NK-92 treated with Interleukin-12 subunit alpha and Interleukin-12 subunit beta, amount 100 ng/mL, for 24 hours (cell line): ENCODE measurements around the gene ELANE.
"Not testable (repeated sequence)": the region's sequence is repeated elsewhere in the genome, so short reads cannot be mapped to it uniquely, and the experiment has no call there.

Source experiments
- DNase-seq: peaks from one replicate; lab custom pipeline; 2025; lab: John Stamatoyannopoulos, UW

Gene ELANE

DNA sequence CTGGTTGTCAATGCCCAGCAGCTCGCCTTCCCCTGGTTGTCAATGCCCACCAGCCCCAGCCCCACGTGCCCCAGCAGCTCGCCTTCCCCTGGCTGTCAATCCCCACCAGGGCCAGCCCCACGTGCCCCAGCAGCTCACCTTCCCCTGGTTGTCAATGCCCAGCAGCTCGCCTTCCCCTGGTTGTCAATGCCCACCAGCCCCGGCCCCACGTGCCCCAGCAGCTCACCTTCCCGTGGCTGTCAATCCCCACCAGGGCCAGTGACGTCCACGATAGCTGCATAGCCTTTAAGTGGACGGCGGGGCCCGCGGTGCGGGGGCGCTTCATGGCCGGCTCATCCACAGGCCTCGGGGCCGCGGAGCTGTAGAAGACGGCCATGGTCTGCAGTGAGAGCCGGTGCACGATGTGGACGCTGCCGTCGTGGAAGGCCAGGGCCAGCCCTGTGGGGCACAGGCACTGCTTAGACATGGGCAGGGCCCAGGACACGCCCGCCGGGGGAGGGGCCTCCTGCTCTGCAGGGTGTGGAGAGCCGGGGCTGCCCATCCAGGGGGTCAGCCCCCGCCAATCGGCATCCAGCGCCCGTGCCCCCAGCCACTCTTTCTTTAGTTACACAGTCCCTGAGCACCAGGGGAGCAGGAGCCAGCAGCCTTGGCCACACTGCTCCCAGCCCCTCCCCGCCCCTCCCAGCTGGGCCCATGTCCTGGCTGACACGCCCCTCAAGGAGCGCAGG, 27.8 kb downstream of the ELANE start:
- no peak for DNase-seq

DNA sequence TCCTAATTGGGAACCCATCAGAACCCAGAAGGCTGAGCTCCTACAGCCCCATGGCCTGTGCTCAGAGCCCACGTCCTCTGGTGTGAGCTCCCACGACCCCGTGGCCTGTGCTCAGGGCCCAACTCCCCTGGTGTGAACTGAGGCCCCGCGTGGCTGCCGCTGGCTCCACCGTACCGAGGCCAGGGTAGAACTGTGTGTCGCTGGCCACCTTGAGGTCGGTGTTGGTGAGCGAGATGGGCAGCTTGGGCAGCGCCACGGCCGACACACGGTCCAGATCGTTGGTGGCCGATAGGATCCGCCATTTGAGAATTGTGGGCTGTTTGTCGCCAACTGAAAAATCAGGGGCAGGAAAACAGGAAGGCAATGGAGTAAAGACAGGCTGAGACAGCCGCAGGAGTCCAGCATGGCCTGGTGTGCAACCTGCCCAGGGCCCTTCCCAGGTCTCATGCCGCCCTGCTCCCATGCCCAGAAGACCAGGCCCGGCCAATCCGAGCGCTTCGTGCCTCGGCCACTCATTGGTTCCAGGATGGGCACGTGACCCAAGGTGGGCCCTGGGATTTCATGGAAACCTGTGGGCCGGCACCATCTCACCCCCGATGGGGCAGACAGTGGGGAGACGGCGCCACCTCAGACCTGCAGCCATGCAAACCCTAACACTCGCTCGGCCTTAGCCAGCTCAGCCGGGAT, 29.4 kb downstream of the ELANE start:
- DNase-seq = no peak

DNA sequence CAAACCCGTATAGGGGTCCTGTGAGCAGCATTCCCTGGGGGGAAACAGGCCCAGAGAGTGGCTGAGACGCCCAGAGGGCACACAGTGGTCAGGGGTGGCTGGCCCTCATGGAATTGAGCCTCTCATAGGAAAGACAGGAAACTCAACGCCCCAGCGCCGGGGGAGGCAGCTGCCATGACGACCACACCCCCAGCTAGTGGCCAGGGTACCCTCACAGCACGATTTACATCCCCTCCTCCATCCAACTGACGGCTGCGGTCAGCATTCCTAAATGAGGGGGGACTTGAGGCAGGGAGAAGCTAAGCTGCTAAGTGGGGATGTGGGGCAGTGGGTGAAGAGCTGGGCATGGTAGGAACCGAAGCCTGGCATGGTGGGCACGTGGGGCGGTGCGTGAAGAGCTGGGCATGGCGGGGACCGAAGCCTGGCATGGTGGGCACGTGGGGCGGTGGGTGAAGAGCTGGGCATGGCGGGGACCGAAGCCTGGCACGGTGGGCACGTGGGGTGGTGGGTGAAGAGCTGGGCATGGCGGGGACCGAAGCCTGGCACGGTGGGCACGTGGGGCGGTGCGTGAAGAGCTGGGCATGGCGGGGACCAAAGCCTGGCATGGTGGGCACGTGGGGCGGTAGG, 30.9 kb downstream of the ELANE start:
- DNase-seq = no peak

DNA sequence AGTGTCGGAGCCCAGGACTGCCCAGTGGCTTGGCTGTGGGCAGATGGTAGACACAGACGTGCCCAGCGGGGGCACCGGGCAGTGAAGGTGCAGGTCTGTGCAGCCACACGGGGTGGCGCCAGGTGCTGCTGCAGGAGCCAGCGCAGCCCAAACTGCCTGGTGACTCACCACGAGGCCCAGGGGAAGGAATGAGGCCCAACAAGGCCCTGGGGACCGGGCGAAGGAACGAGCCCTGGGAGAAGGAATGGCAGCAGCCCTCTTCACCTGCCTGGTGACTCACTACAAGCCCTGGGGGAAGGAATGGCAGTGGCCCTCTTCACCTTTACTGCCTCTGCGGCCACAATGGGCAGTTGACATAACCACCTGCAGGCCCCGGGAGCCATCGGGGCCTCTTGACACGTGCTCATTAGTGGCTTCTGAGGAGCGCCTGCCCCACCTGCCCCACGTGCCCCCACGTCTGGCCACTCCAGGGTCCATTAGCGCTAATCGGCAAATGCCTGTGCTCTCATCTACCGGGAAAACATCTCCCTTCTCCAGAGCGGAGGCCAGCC, 31.6 kb downstream of the ELANE start:
- no peak for DNase-seq

DNA sequence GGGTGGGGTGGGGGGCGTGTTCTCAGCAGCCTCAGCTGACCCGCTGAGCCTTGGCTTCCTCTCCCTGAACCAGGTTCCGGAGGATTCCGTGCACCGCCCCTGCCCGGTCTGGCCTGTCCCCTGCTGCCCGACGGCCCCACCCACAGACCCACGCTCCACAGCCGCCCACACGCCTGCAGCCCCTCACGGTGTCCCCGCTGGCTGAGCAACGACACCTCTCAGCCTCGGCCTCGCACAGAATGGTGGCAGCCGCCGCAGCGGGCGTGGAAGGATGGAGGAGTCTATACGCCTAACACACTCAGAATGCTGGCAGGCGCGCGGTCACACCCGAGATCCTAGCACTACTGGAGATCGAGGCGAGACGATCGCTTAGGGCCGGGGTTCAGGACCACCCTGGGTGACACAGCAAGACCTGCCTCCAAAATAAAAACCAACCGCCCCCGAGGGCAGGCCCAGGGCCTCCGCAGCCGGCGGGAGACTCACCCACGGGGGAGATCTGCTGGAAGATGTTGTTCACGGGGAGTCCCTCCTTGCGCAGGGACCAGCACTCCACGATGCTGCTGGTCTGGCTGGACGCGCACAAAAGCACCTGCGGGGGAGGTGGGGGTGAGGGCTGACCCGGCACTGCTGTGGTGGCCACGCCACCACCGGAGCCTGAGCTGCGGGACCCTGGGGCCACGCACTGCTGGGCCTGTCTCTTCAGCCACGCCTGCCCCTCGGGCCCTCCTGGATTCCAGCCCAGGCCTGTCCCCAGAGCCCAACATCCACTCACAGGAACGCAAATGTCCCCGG, 32.5 kb downstream of the ELANE start:
- no peak for DNase-seq

DNA sequence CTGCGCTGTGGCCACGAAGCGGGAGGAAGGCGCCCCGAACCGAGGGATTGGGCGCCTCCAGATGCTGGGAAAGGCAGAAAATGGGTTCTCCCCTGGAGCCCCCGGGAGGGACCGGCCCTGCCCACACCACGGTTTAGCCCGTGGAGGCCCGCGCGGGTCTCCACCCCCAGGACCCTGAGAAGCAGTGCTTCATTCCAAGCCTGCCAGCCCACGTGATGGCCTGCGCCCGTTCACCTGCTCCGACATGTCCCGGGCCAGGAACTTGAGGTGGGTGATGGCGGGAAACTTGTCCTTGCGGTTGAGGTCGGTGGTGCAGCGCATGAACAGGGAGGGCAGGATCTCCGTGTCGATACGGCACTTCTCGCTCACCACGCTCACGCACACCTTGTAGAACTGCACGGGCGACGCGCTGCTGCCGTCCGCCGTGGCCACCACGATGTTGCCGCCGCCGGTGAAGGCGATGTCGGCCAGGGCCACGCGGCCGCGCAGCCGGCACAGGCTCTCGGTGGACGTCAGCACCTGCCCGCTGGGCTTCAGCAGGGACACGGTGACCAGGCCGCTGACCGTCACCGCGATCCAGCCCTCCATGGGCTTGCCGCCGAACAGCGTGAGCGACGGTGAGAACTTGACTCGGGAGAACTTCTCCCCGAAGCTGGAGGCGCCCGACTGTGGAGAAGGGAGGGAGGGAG, 33.6 kb downstream of the ELANE start:
- DNase-seq = no peak

DNA sequence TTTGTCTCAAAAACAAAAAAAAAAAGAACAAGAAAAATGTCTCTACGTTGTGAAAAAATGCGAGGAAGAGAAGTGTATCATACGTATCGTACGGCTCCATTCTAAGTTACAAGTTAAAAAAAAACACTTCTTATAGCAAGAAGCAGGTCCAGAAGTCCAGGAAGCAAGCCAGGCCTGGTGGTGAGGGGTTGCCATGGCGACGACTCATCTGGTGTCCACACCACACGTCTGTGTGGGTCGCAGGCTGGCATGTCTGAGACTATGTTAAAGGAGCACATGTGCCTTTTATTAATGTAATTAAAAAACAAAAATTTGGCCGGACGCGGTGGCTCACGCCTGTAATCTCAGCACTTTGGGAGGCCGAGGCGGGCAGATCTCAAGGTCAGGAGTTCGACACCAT, 35.0 kb downstream of the ELANE start:
- DNase-seq = no peak

DNA sequence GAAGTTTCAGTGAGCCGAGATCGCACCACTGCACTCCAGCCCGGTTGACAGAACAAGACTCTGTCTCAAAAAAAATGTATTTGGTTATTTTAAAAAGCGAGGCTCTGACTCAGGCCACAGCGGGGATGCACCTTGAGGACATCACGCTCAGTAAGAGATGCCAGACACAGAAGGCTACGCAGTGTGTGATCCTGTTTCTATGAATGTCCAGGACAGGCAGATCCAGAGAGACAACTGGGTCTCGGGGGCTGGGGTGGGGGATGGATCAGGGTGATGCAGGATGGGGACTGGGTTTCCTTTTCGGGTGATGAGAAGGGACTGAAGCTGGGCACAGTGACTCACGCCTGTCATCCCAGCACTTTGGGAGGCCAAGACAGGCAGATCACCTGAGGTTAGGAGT, 35.5 kb downstream of the ELANE start:
- DNase-seq = no peak

DNA sequence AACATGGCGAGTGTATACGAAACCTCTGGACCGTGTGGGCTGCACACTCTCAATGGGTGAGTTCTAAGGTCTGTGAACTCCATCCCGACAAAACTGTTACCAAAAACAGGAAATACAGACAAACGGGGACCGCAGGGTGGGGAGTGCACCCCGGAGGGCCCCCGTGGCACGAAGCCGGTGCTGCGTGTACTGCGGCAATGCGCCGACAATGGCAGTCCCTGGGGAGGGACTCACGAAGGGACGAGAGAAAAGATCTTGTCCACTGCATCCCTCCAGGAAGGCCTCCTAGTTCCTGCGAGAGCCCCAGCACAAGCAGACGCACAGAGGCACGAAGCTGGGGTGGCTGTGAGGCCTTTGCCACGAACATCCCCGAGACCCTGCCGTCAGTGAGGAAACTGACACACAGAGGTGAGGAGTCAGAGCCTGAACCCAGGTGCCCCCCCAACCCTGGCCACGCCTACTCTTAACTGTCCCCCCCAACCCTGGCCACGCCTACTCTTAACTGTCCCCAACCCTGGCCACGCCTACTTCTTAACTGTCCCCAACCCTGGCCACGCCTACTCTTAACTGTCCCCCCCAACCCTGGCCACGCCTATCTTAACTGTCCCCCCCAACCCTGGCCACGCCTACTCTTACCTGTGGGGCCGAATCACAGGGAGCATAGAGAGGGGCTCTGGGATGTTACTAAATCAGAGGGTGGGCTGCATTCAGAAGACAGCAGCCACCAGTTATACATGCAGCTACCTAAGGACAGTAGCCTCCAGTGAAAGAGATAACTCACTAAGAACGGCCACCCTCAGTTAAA, 36.7 kb downstream of the ELANE start:
- no peak for DNase-seq

DNA sequence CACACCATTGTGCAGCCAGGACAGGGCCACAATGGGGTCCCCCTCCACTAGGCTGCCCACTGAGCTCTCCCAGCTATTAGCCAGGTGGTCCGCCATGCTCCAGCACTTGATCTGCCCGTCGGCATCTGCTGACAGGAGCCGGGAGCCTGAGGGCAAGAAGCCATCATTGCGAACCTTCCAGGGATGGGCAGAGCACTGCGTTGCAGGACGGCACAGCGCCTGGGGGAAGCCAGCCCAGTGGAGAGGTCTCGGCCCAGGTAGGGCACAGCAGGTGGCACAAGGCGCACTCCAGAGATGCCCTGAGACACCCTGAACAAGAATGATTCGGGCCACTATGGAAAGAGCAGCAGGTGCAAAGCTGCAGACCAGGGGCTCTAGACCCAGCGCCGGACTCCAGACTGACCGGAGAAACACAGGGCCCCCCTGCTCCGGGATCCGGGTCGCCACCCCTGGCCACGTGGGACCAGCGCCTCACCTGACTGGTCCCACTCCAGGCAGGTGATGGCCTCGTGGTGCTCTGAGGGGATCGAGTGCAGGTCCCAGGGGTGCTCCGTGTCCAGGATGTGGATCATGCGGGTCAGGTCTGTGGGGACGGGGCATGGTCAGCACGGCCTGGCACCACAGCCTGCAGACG, 37.7 kb downstream of the ELANE start:
- no peak for DNase-seq

DNA sequence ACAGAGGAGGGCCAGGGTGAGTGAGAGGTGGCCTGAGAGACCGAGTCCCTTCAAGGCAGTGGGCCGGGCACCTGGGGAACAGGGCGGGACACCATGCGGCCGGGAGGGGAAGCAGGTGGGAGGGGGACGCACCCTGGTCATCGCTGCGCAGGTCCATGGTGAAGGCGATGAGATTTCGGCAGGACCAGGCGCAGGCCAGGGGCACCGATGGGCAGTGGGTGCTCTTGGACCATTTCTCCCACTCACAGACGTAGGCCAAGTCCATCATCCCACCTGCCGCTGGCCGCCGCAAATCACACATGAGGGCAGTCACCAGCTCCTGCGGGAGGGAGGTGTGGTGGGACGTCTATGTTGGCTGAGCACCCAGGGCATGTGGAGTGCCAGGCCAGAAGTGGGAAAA, 38.7 kb downstream of the ELANE start:
- no peak for DNase-seq

DNA sequence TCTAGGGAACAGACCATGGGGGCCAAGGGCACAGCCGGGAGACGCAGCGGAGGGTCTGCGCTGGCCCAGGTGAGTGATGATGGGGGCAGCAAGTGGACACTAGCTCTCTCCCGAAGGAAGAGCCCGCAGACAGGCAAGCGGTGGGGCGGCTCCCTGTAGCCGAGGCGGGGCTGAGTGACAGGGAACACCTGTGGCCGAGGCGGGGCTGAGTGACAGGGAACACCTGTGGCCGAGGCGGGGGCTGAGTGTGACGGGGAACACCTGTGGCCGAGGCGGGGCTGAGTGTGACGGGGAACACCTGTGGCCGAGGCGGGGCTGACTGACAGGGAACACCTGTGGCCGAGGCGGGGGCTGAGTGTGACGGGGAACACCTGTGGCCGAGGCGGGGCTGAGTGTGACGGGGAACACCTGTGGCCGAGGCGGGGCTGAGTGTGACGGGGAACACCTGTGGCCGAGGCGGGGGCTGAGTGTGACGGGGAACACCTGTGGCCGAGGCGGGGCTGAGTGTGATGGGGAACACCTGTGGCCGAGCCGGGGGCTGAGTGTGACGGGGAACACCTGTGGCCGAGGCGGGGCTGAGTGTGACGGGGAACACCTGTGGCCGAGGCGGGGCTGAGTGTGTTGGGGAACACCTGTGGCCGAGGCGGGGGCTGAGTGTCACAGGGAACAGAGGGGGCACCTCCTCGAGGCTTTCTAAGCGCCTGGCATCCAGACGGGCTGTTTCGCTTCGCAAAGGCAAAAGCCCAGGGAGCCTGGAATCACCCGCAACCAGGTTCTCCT, 39.5 kb downstream of the ELANE start:
- DNase-seq = not testable (repeated sequence)

DNA sequence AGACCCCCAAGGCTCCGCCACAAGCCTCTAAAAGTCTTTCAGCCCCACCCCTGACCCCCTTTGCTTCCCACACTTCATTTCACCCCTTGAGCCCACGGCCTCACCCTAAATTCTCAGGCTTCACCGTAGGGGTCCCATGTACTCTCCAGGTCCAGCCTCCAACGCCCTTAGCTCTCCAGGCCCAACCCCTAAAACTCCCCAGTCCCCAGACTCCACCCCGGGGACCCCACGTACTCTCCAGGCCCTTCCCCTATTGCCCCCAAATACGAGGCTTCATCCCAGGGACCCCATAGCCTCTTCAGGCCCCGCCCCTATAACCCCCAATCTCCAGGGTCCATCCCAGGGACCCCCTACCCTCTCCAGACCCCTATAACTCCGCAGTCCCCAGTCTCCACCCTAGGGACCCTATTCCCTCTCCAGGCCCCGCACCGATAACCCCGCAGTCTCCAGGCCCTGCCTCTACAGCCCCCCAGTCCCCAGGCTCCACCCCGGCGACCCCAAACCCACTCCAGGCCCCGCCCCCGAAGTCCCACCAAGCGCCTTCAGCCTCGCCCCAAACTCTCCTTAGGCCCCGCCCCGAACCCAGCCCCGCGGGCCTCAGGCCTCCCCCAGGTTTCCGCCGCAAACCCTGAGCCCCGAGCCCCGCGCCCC, 40.3 kb downstream of the ELANE start:
- DNase-seq = no peak

DNA sequence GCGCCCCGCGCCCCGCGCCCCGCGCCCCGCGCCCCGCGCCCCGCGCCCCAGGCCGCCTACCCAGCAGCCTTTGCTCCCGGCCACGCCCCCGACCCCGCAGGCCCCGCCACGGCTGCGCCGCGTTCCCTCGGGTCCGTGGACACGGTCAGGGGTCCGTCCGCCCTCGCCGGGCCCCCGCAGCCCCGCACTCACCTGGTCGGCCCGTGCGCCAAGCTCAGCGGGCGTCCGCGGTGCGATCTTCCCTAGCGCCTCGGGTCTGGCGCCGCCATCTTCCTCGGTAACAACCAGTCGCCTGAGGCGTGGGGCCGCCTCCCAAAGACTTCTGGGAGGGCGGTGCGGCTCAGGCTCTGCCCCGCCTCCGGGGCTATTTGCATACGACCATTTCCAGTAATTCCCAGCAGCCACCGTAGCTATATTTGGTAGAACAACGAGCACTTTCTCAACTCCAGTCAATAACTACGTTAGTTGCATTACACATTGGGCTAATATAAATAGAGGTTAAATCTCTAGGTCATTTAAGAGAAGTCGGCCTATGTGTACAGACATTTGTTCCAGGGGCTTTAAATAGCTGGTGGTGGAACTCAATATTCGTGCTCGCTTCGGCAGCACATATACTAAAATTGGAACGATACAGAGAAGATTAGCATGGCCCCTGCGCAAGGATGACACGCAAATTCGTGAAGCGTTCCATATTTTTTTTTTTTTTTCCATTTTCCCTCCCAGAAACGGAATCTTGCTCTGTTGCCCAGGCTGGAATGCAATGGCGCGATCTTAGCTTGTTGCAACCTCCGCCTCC, 41.0 kb downstream of the ELANE start, which contains the start of the genes MED16 and RNU6-9:
Gene MED16 (minus strand): TSS at position 294 of the 796 bp plus-strand sequence. CDS start 2,056 bp downstream, outside the sequence.
Gene RNU6-9 (plus strand): TSS at position 591 of the 796 bp plus-strand sequence.
- peak; percentile 74 for DNase-seq

DNA sequence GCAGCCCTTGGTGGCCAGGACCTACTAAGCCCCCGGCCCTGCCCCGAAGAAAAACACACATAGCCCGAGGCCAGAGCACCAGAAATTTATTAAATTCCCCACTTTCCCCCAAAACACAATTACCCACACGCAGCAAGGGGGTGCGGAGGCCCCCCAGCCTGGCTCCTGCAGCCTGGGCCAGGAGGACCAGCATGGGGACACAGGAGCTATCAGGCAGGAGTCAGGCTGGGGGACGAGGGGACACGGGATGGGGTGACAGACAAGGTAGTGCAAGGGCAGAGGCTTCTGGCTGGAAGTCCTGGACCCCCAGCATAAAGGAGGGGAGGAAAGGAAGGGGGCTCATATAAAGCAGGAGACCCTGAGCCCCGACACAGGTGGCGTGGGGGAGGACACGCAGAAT, 44.3 kb downstream of the ELANE start:
- DNase-seq = no peak

DNA sequence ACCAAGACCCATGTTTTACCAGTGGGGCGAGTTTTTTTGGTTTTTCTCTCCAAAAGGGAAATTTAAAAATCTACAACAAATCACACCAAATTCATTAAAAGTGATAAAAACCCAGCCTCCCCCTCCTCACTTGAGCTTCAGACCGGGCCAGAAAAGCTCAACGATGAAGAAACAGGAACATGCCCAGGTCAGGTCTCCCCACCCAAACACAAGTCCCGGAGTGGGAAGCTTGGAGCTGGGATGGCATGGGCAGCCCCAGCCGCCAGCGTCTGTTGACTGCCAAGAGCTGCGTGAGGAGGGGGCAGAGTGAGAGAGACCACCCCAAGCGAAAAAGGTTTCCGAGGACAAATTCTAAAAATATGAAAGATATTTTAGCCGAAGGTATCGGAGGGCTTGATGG, 44.9 kb downstream of the ELANE start:
- no peak for DNase-seq

DNA sequence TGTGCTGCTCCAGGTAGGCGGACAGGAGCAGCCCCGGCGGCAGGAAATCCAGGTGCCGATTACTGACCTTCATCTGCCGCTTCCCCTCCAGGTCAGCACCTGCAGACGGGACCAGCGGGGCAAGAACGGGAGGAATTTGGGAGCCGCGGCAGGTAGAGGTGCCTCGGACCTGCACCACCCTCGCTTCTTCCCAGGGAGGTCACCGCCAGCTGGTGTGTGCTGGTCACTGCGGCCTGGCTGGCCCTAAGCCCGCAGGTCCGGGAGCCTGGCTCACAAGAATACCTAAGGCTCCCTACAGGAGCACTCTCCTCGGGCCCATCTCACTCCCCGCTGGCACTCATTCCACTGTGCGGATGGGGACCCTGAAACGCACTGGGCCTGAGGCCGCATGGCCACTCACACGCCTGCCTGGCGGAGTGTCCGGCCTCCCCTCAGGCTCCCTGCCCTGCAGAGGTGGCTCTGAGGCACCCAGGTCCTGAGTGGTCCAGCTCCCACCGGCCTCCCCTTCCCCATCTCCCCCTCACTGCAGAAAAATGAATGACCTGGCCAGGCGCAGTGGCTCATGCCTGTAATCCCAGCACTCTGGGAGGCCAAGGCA, 45.4 kb downstream of the ELANE start:
- DNase-seq = no peak
